ENCODE results near the gene RSAD2.
"Not testable (repeated sequence)": the region's sequence is repeated elsewhere in the genome, so short reads cannot be mapped to it uniquely, and the experiment has no call there.

The RSAD2 gene

DNA sequence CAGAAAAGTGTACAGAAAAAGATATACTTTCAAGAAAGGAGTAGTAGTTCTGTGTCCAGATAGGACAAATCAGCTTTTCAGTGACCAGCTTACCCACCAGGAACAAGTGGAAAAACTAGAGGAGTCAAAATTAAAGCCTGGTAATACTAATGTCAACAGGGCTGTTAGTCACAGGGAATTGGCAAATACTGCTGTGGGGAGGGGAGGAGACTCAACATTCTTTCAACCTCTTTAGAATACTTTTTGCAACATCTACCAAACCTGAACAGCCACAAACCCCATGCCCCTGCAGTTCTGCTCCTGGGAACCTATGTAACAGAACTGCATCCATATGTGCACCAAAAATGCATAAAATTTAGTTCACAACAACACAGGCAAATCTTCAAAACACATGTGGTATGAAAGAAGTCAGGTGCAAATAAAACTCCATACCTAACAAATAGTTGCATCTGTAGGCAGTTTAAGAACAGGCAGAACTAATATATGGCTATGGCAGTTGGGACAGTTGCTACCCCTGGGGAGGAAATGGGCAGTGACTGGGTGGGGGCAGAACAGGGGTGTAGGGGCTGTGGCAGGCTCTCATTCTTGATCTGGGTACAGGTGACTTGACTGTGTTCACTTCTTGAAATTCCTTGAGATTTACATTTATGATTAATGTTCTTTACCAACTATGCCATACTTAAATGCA lies 21.6 kb upstream of the RSAD2 start:
- no peaks in the 10 kb centered on the region for H3K9me3 ChIP-seq (ENCODE audit: low read length)
- no peak overlapping the region for H3K9ac ChIP-seq (ENCODE audit: low read length)
- H4K20me1 ChIP-seq (ENCODE audit: insufficient read depth, low read length): no peaks in the 10 kb centered on the region
- TF ChIP-seq, protein P1, sequence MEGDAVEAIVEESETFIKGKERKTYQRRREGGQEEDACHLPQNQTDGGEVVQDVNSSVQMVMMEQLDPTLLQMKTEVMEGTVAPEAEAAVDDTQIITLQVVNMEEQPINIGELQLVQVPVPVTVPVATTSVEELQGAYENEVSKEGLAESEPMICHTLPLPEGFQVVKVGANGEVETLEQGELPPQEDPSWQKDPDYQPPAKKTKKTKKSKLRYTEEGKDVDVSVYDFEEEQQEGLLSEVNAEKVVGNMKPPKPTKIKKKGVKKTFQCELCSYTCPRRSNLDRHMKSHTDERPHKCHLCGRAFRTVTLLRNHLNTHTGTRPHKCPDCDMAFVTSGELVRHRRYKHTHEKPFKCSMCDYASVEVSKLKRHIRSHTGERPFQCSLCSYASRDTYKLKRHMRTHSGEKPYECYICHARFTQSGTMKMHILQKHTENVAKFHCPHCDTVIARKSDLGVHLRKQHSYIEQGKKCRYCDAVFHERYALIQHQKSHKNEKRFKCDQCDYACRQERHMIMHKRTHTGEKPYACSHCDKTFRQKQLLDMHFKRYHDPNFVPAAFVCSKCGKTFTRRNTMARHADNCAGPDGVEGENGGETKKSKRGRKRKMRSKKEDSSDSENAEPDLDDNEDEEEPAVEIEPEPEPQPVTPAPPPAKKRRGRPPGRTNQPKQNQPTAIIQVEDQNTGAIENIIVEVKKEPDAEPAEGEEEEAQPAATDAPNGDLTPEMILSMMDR (IDR thresholded peaks at IDR 0.05; ENCODE audit: low read length): no peak
- no peak for TF ChIP-seq EZH2 (IDR thresholded peaks at IDR 0.05; ENCODE audit: borderline replicate concordance, low read length)
- H3K4me1 ChIP-seq (ENCODE audit: insufficient read depth, low read length, severe bottlenecking): no peaks in the 10 kb centered on the region
- H2AFZ ChIP-seq (ENCODE audit: low read length): no peak overlapping the region
- H3K27ac ChIP-seq (ENCODE audit: low read depth, low read length, poor library complexity, severe bottlenecking): no peak overlapping the region
- no peak overlapping the region for H3K4me3 ChIP-seq (ENCODE audit: low read depth, low read length, poor library complexity, severe bottlenecking)
- no peaks in the 10 kb centered on the region for H3K36me3 ChIP-seq (ENCODE audit: insufficient read depth, low read length)
- H3K4me2 ChIP-seq (ENCODE audit: low read length): no peak overlapping the region
- H3F3A ChIP-seq (ENCODE audit: insufficient read depth, low read length): no peaks in the 10 kb centered on the region
- H3K27me3 ChIP-seq (ENCODE audit: insufficient read depth, low read length): no peaks in the 10 kb centered on the region
- H3K79me2 ChIP-seq (ENCODE audit: insufficient read depth, low read length): no peaks in the 10 kb centered on the region
- H3K9me2 ChIP-seq (ENCODE audit: low read depth, low read length): no peaks in the 10 kb centered on the region

DNA sequence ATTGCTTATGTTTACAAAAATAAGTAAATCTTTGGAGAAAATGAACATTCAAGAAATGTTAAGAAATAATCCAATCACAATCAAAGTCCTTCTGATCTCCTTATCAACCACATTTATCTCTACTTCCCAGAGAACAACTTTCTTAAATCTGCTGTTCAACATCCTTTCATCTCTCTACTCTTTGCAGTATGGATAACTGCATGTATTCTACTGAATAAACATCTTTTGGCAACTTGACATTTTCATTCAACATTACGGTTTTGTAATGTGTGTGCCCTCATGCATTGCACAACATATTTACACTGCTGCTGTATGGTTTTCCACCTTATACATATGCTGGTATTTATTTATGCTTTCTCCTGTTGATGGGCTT lies 21.0 kb upstream of the RSAD2 start:
- Histone ChIP-seq H3F3A (ENCODE audit: insufficient read depth, low read length) (no peaks in the 10 kb centered on the region), H3K4me2 (ENCODE audit: low read length) (no peak overlapping the region), H2AFZ (ENCODE audit: low read length) (no peak overlapping the region), H3K27me3 (ENCODE audit: insufficient read depth, low read length) (no peaks in the 10 kb centered on the region), H3K27ac (ENCODE audit: low read depth, low read length, poor library complexity, severe bottlenecking) (no peak overlapping the region), H3K36me3 (ENCODE audit: insufficient read depth, low read length) (no peaks in the 10 kb centered on the region), H3K79me2 (ENCODE audit: insufficient read depth, low read length) (no peaks in the 10 kb centered on the region), H4K20me1 (ENCODE audit: insufficient read depth, low read length) (no peaks in the 10 kb centered on the region), H3K9me2 (ENCODE audit: low read depth, low read length) (no peaks in the 10 kb centered on the region), H3K4me1 (ENCODE audit: insufficient read depth, low read length, severe bottlenecking) (no peaks in the 10 kb centered on the region), H3K9ac (ENCODE audit: low read length) (no peak overlapping the region), H3K4me3 (ENCODE audit: low read depth, low read length, poor library complexity, severe bottlenecking) (no peak overlapping the region), H3K9me3 (ENCODE audit: low read length) (no peaks in the 10 kb centered on the region)
- TF ChIP-seq EZH2 (IDR thresholded peaks at IDR 0.05; ENCODE audit: borderline replicate concordance, low read length): no peak
- TF ChIP-seq, protein P1 (IDR thresholded peaks at IDR 0.05; ENCODE audit: low read length): no peak

DNA sequence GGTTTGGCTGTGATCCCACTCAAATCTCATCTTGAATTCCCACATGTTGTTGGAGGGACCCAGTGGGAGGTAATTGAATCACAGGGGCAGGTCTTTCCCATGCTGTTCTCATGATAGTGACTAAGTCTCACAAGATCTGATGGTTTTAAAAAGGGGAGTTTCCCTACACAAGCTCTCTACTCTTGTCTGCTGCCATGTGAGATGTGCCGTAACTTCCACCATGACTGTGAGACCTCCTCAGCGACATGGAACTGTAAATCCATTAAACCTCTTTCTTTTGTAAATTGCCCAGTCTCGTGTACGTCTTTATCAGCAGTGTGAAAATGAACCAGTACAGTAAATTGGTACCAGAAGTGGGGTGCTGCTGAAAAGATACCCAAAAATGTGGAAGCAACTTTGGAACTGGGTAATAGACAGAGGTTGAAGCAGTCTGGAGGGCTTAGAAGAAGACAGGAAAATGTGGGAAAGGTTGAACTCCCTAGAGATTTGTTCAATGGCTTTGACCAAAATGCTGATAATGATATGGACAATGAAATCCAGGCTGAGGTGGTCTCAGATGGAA lies 19.0 kb upstream of the RSAD2 start:
- not testable (repeated sequence) for H3K36me3 ChIP-seq (ENCODE audit: insufficient read depth, low read length); H2AFZ ChIP-seq (ENCODE audit: low read length)

DNA sequence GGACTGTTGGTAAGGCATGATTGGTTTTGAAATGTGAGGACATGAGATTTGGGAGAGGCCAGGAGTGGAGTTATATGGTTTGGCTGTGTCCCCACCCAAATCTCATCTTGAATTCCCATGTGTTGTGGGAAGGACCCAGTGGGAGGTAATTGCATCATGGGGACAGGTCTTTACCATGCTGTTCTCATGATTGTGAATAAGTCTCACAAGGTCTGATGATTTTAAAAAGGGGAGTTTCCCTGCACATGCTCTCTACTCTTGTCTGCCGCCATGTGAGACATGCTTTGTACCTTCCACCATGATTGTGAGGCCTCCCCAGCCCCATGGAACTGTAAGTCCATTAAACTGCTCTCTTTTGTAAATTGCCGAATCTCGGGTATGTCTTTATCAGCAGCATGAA lies 17.3 kb upstream of the RSAD2 start:
- H3K9ac ChIP-seq (ENCODE audit: low read length): no peak overlapping the region
- no peaks in the 10 kb centered on the region for H3F3A ChIP-seq (ENCODE audit: insufficient read depth, low read length)
- no peaks in the 10 kb centered on the region for H4K20me1 ChIP-seq (ENCODE audit: insufficient read depth, low read length)
- H3K9me3 ChIP-seq (ENCODE audit: low read length): no peaks in the 10 kb centered on the region
- no peak for TF ChIP-seq EZH2 (IDR thresholded peaks at IDR 0.05; ENCODE audit: borderline replicate concordance, low read length)
- TF ChIP-seq, protein P1 (IDR thresholded peaks at IDR 0.05; ENCODE audit: low read length): no peak
- no peaks in the 10 kb centered on the region for H3K27me3 ChIP-seq (ENCODE audit: insufficient read depth, low read length)
- no peaks in the 10 kb centered on the region for H3K79me2 ChIP-seq (ENCODE audit: insufficient read depth, low read length)
- no peak overlapping the region for H2AFZ ChIP-seq (ENCODE audit: low read length)
- no peaks in the 10 kb centered on the region for H3K4me1 ChIP-seq (ENCODE audit: insufficient read depth, low read length, severe bottlenecking)
- no peak overlapping the region for H3K4me3 ChIP-seq (ENCODE audit: low read depth, low read length, poor library complexity, severe bottlenecking)
- no peaks in the 10 kb centered on the region for H3K36me3 ChIP-seq (ENCODE audit: insufficient read depth, low read length)
- H3K27ac ChIP-seq (ENCODE audit: low read depth, low read length, poor library complexity, severe bottlenecking): no peak overlapping the region
- H3K4me2 ChIP-seq (ENCODE audit: low read length): no peak overlapping the region
- no peaks in the 10 kb centered on the region for H3K9me2 ChIP-seq (ENCODE audit: low read depth, low read length)

More for the DNA sequence above, 19.0 kb upstream of the RSAD2 start:
- not testable (repeated sequence) for H3K9ac ChIP-seq (ENCODE audit: low read length); H3K27me3 ChIP-seq (ENCODE audit: insufficient read depth, low read length); H3K9me2 ChIP-seq (ENCODE audit: low read depth, low read length); H3K4me3 ChIP-seq (ENCODE audit: low read depth, low read length, poor library complexity, severe bottlenecking); H3K27ac ChIP-seq (ENCODE audit: low read depth, low read length, poor library complexity, severe bottlenecking); H3K4me1 ChIP-seq (ENCODE audit: insufficient read depth, low read length, severe bottlenecking); H3K4me2 ChIP-seq (ENCODE audit: low read length); H3K79me2 ChIP-seq (ENCODE audit: insufficient read depth, low read length); H3K9me3 ChIP-seq (ENCODE audit: low read length); H4K20me1 ChIP-seq (ENCODE audit: insufficient read depth, low read length); H3F3A ChIP-seq (ENCODE audit: insufficient read depth, low read length)
